ENCODE data around the gene RASA2. TPM values are rescaled to one million over a fixed set of nuclear protein-coding genes. Genes with fewer than 3 reads are reported as not detected.

The RASA2 gene
- total and polyA plus RNA-seq, 4 donors = 1.6 to 5.4 (median 4.6) TPM

DNA sequence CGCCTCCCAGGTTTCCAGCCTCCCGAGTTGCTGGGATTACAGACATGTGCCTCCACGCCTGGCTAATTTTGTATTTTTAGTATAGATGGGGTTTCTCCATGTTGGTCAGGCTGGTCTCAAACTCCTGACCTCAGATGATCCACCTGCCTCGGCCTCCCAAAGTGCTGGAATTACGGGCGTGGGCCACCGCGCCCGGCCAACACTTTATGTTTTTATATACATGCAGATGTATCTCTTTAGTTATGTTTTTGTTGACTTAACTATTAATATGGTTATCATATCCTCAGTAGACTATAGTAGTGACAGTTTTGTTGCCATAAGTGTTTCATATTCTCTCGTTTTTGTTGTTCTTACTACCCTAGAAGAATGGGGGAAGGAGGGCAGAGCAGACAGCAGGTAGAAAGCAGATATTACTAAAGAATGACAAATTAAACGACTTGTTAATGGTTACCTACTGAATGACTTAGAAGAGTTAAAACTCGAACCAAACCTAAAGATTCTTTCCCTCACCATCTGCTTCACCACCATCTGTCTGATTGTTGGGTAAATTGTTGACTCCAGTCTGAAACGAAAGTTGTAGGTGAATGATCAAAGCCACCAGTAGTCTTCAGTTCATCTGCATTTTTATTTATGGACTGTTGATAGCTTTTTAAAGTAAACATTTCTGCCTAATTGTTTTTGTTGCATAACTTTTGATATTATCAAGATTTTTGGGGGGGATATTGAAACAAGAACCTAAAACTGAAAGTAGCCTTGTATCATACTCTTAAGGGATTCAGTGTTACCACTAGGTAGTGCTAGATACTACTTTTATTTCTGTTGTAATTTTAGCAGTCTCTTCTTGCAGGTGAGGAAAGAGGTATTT, 89.3 kb downstream of the RASA2 start:
- Histone ChIP-seq H3K27me3 (ENCODE audit: control insufficient read depth in 4 of 4, insufficient read depth in 4 of 4, low read length in 3 of 4) (no peaks in the 10 kb centered on the region), H3K27ac (ENCODE audit: low read depth in 1 of 2, low read length in 2 of 2) (no peak overlapping the region), H3K4me3 (ENCODE audit: low read depth in 1 of 3, low read length in 3 of 3) (no peak overlapping the region), H3K4me1 (ENCODE audit: control insufficient read depth in 4 of 4, insufficient read depth in 4 of 4, low read length in 3 of 4) (no peaks in the 10 kb centered on the region), H3K36me3 (ENCODE audit: control insufficient read depth in 4 of 4, insufficient read depth in 3 of 4, low read depth in 1 of 4, low read length in 3 of 4) (peaks cover 0 to 19% (median 11%) of the 10 kb centered on the region in 4 donors), H3K9ac (ENCODE audit: low read depth in 1 of 2, low read length in 2 of 2) (no peak overlapping the region), H3K9me3 (ENCODE audit: control insufficient read depth in 4 of 4, low read length in 3 of 4) (no peaks in the 10 kb centered on the region)
- 82% methylated on average over 13 of the region's 13 CpGs for WGBS
- TF ChIP-seq FOXA1 (IDR thresholded peaks at IDR 0.05) (no peak), MAX (IDR thresholded peaks at IDR 0.05) (no peak), TAF1 (conservative IDR thresholded peaks at IDR 0.05) (no peak), EGR1 (IDR thresholded peaks at IDR 0.05; ENCODE audit: low read depth in 2 of 2) (no peak), HNF4A (conservative IDR thresholded peaks at IDR 0.05) (no peak), RXRA (IDR thresholded peaks at IDR 0.05) (no peak), REST (IDR thresholded peaks at IDR 0.05) (no peak), SP1 (IDR thresholded peaks at IDR 0.05) (no peak), JUND (IDR thresholded peaks at IDR 0.05) (no peak), NR2F2 (IDR thresholded peaks at IDR 0.05) (no peak), RAD21 (IDR thresholded peaks at IDR 0.05) (peak; percentile 73 to 78), HNF4G (IDR thresholded peaks at IDR 0.05) (no peak), FOXA2 (IDR thresholded peaks at IDR 0.05) (no peak), GABPA (IDR thresholded peaks at IDR 0.05 in 1 of 2, conservative IDR thresholded peaks at IDR 0.05 in 1 of 2) (no peak), YY1 (IDR thresholded peaks at IDR 0.05) (no peak)
- TF ChIP-seq, protein P1, sequence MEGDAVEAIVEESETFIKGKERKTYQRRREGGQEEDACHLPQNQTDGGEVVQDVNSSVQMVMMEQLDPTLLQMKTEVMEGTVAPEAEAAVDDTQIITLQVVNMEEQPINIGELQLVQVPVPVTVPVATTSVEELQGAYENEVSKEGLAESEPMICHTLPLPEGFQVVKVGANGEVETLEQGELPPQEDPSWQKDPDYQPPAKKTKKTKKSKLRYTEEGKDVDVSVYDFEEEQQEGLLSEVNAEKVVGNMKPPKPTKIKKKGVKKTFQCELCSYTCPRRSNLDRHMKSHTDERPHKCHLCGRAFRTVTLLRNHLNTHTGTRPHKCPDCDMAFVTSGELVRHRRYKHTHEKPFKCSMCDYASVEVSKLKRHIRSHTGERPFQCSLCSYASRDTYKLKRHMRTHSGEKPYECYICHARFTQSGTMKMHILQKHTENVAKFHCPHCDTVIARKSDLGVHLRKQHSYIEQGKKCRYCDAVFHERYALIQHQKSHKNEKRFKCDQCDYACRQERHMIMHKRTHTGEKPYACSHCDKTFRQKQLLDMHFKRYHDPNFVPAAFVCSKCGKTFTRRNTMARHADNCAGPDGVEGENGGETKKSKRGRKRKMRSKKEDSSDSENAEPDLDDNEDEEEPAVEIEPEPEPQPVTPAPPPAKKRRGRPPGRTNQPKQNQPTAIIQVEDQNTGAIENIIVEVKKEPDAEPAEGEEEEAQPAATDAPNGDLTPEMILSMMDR (IDR thresholded peaks at IDR 0.05; ENCODE audit: low read depth, low read length, missing input control) = peak; percentile 48
- TF ChIP-seq, protein P2, sequence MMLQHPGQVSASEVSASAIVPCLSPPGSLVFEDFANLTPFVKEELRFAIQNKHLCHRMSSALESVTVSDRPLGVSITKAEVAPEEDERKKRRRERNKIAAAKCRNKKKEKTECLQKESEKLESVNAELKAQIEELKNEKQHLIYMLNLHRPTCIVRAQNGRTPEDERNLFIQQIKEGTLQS (IDR thresholded peaks at IDR 0.05) = no peak
- TF ChIP-seq, protein P3, sequence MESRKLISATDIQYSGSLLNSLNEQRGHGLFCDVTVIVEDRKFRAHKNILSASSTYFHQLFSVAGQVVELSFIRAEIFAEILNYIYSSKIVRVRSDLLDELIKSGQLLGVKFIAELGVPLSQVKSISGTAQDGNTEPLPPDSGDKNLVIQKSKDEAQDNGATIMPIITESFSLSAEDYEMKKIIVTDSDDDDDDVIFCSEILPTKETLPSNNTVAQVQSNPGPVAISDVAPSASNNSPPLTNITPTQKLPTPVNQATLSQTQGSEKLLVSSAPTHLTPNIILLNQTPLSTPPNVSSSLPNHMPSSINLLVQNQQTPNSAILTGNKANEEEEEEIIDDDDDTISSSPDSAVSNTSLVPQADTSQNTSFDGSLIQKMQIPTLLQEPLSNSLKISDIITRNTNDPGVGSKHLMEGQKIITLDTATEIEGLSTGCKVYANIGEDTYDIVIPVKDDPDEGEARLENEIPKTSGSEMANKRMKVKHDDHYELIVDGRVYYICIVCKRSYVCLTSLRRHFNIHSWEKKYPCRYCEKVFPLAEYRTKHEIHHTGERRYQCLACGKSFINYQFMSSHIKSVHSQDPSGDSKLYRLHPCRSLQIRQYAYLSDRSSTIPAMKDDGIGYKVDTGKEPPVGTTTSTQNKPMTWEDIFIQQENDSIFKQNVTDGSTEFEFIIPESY (IDR thresholded peaks at IDR 0.05) = no peak
- no peak for DNase-seq (ENCODE audit: low spot score)
